G401 (cell line): ENCODE measurements around the gene TRIM41. TPM values are rescaled to one million over a fixed set of nuclear protein-coding genes. Genes with fewer than 3 reads are reported as not detected.
A peak's percentile ranks its signal among the peaks of the same experiment; 100 is the strongest.
"Not testable (repeated sequence)": the region's sequence is repeated elsewhere in the genome, so short reads cannot be mapped to it uniquely, and the experiment has no call there.

Experiments
- DNase-seq: peaks from one replicate; pipeline ENCODE4 v3.0.0-alpha.2; 2015; ENCODE audit warnings: low spot score
- in situ Hi-C: cut with HindIII; loops from 2 replicates; pipeline ENCODE4 v1.10.0; 2016; ENCODE audit warnings: low sequenced_read_pairs, mixed read lengths
- total RNA-seq: library from RNA; depleted of rRNA; stranded (reverse); fragments of >200 nt; shearing (Covaris generic); gene quantifications from 2 replicates; pipeline ENCODE4 v1.2.3, GENCODE V29; 2014

The TRIM41 gene
- total RNA-seq, 1 experiment from 2014 or later = 23.0 TPM

- in situ Hi-C loops = no loop called here
- DNase-seq = peak; percentile 89
These were observed 15.7 kb upstream of the TRIM41 start for GRCh38 chr5:181207214-181207959.

- no peak for DNase-seq
- in situ Hi-C loops = no loop called here
These were observed 15.2 kb upstream of the TRIM41 start for GRCh38 chr5:181207960-181208253.

- in situ Hi-C loops = not testable (repeated sequence)
These were observed 14.1 kb upstream of the TRIM41 start for GRCh38 chr5:181209006-181209405.

GRCh38 chr5:181210148-181210547 lies 12.9 kb upstream of the TRIM41 start:
- in situ Hi-C loops, DNase-seq: not testable (repeated sequence)

More at GRCh38 chr5:181209006-181209405, 14.1 kb upstream of the TRIM41 start:
- not testable (repeated sequence) for DNase-seq

DNA sequence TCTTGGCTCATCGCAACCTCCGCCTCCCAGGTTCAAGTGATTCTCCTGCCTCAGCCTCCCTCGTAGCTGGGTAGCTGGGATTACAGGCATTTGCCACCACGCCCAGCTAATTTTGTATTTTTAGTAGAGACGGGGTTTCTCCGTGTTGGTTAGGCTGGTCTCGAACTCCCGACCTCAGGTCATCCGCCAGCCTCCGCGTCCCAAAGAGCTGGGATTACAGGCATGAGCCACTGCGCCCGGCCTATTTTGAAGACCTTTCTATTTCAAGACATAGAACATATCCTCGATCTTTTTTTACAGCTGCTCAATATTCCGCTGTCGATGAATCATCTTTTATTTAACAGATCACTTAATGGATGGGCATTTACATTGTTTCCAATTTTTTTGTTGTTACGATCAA lies 12.4 kb upstream of the TRIM41 start:
- in situ Hi-C loops, DNase-seq: not testable (repeated sequence)

GRCh38 chr5:181211208-181211607 lies 11.9 kb upstream of the TRIM41 start:
- no peak for DNase-seq
- in situ Hi-C loops = no loop called here

DNA sequence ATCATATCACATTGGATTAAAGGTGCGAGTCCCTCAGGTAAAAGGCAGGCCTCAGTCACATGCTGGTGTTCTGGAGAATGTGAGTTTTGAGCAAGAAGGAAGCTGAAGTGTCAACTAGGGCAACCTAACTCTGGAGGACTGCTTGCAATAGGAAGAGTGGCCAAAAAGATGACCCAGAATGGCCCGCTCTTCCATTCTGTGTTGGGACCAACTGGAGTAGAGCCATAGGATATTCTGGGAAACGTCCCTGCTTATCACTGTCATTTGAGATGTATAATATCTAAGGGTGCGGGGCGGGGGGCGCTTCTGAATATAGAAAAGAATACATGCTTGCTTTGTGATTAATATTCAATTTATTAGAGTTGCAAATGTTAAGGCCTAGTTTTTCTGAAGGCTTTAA lies 11.0 kb upstream of the TRIM41 start:
- no peak for DNase-seq
- in situ Hi-C loops = no loop called here

DNA sequence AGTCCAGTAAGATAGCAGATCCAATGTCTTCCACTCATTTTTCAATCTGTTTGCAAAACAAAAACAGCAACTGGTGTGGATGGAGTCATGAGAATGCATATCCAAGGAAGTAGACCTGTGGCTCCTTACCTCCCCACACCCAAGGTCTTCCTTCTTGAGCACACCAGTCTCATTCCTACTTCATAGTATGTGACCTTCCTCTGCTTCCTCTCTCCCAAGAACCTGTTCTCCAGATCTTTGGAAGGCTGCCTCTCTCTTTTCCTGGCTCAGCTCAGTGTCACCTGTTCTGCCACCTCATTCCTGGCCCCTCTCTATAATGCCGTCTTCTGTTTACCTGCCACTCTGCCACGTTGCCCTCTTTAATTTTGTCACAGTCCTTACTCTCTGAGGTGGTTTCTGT lies 10.1 kb upstream of the TRIM41 start:
- in situ Hi-C loops = no loop called here
- no peak for DNase-seq

DNA sequence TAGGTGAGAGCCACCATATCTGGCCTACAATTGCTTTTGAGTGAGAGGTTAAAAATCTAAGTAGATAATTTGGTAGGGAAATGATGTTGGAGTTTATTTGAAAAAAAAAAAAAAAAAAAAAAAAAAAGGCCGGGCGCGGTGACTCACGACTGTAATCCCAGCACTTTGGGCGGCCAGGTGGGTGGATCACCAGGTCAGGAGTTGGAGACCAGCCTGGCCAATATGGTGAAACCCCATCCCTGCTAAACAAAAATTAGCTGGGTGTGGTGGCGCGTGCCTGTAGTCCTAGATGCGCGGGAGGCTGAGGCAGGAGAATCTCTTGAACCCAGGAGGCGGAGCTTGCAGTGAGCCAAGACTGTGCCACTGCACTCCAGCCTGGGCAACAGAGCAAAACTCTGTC lies 8.8 kb upstream of the TRIM41 start:
- DNase-seq, in situ Hi-C loops: not testable (repeated sequence)

GRCh38 chr5:181215997-181216989 lies 6.8 kb upstream of the TRIM41 start:
- peak; percentile 51 for DNase-seq
- in situ Hi-C loops = no loop called here

DNA sequence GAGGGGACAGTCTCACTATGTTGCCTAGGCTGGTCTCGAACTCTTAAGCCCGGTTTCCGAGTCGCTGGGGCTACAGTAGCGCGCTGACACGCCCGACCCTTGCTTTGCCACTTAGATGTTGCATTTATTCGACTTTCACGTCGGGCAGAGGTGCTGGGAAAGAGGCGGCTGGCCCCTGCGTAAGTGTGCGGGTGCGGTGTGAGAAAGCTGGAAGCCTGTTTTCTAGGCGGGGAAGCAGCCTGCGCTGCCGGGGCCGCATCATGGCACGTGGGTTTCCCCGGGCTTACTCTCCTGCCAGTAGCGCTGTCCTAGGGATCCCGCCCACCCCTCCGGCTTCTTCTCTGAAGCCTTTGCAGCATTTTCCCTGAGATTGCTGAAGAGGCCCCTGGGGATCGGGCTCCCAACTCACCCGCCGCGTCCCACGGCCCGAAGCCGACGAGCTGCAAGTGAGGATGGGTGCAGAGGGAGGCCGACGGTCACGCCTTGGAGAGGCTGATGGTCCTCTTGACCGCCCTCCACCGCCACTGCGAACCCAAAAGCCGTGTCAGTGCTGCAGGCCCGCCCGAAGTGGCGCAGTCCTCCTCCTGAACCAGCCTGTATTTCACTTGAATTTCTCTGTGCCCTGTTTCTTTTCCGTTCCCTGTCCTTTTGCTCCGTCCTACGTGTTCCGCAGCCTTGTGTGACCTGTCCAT lies 5.8 kb upstream of the TRIM41 start:
- in situ Hi-C loops = no loop called here
- DNase-seq = peak; percentile 62

DNA sequence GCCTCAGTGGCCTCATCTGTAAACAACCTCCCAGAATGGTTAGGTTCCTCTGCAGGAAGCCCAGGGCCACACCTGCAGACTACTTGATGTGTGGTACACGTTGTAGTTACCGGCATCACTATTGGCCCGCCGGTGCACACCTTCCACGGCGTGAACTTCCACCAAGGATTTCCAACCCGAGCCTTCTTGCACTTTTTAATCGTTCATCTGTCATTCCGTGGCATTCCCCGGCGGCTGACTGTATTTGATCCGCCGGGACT lies 5.3 kb upstream of the TRIM41 start:
- in situ Hi-C loops = no loop called here
- DNase-seq = peak; percentile 71

- in situ Hi-C loops = no loop called here
These were observed 4.3 kb upstream of the TRIM41 start for GRCh38 chr5:181218795-181219124.

DNA sequence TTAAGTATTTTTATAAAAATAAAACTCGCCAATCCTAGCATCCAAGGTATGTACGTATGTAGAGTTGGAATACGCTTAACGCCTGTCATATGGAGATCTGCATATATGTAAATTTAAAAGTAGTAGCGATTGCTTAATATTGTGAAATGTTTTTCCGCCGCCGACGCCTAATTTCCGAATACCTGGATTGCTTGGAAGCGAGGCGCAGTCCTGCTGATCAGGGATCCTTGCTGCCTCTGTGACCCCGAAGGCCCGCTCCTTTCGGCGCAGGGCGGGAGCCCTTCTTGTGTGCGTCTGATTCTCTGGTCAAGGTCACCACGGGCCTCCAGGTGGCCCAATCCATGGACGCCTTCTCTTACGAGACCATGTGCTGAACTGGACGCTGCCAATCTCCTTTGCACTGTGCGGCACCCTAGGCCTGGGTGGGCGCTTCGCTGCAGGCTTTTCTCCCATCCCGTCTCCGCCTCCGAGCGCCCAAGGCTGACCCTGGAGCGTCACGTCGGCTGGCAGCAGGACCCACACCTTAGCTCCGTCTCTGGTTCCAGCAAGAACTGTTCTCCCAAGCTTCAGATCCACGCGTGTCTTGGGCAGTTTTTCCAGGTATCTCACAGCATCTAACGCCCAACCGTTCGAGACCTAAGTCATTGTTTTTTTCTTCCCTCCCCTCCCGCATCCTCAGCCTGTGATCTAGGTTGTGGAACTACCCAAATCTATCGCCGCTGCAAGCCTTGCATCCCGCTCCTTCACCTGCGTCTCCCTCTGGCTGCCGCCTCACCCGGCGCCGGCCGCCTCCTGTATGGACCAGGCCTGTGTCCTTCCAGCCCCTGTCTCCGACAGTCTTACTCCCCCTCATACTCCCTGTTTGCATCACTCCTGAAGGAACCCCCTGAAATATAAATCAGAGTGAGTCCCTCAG lies 3.6 kb upstream of the TRIM41 start:
- no peak for DNase-seq
- in situ Hi-C loops = no loop called here

More at GRCh38 chr5:181218795-181219124, 4.3 kb upstream of the TRIM41 start:
- no peak for DNase-seq

DNA sequence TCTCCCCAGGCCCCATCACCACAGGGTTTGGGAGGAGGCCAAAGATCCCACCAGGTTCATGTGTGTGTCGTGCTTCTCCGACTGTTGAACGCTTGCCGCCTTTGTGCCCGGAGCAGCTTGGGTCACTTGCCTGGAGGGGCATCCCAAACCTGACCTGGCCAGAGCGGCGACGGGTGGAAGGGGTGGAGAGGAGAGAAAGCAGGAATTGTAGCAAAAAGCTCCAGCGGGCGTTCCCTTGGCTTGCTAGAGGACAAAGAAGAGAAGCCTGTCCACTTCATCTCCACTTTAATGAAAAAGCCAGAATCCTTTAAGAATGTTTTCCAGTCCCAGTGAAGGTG lies 2.9 kb upstream of the TRIM41 start:
- DNase-seq = no peak

GRCh38 chr5:181221105-181221791 lies 1.8 kb upstream of the TRIM41 start:
- in situ Hi-C loops = no loop called here
- no peak for DNase-seq

More for the DNA sequence above, 2.9 kb upstream of the TRIM41 start:
- in situ Hi-C loops = no loop called here

- in situ Hi-C loops = no loop called here
- DNase-seq = peak; percentile 95
These were observed 1.1 kb upstream of the TRIM41 start for GRCh38 chr5:181221792-181222629.

- no peak for DNase-seq
- in situ Hi-C loops = no loop called here
These were observed 437 bp upstream of the TRIM41 start for GRCh38 chr5:181222630-181223057.
